IMR-90 (cell line): ENCODE results near the gene HHLA2. TPM values are rescaled to one million over a fixed set of nuclear protein-coding genes. Genes with fewer than 3 reads are reported as not detected.

Experiments
- ATAC-seq: fragments of 200-7000 bp; cut with Tn5 transposase; 2 replicates; pipeline ENCODE4 v1.9.1; 2020; ENCODE audit warnings: low read depth, mild to moderate bottlenecking, moderate library complexity
- BruUV-seq: library from RNA; stranded (reverse); fragments of 400-500 nt; replicated peaks from 2 replicates; lab custom pipeline; 2021; lab: Mats Ljungman, UMichigan
- CTCF ChIA-PET: fragments of 300-600 bp; formaldehyde crosslinking; extraction: SDS; loops from one replicate; lab custom pipeline; 2021; ENCODE audit warnings: antibody characterized with exemption; lab: Yijun Ruan, JAX
- POLR2A ChIA-PET: fragments of 300-600 bp; sonication (Branson Sonifier 250); formaldehyde crosslinking; loops from one replicate; lab custom pipeline; 2022; ENCODE audit warnings: antibody characterized with exemption; ENCODE audit not compliant: unreplicated experiment; lab: Charles Lee
- DNase-seq: peaks from one replicate; pipeline ENCODE4 v3.0.0; 2013
- H2AFZ ChIP-seq: replicated peaks from 2 replicates; pipeline ENCODE3; 2013; ENCODE audit warnings: low read length, mild to moderate bottlenecking; ENCODE audit not compliant: poor library complexity
- H2AK5ac ChIP-seq: 2 replicates; pipeline ENCODE4 v1.6.1; 2013; ENCODE audit warnings: low read depth, low read length, inconsistent platforms
- H2AK9ac ChIP-seq: replicated peaks from 2 replicates; pipeline ENCODE3; 2013; ENCODE audit warnings: mild to moderate bottlenecking, low read depth, low read length, moderate library complexity; ENCODE audit not compliant: poor library complexity
- H2BK120ac ChIP-seq: 2 replicates; pipeline ENCODE4 v1.6.1; 2013; ENCODE audit warnings: low read depth, low read length, inconsistent platforms
- H2BK15ac ChIP-seq: 3 replicates; pipeline ENCODE4 v1.6.1; 2013; ENCODE audit warnings: low read depth, low read length, inconsistent platforms
- H2BK20ac ChIP-seq: 2 replicates; pipeline ENCODE4 v1.6.1; 2013; ENCODE audit warnings: low read depth, mild to moderate bottlenecking, inconsistent platforms, low read length, moderate library complexity
- H2BK5ac ChIP-seq: 2 replicates; pipeline ENCODE4 v1.6.1; 2013; ENCODE audit warnings: mild to moderate bottlenecking, low read depth, low read length, inconsistent platforms; ENCODE audit not compliant: poor library complexity, severe bottlenecking
- H3K14ac ChIP-seq: replicated peaks from 2 replicates; pipeline ENCODE4 v1.6.1; 2013; ENCODE audit warnings: low read depth, low read length, inconsistent platforms
- H3K18ac ChIP-seq: 2 replicates; pipeline ENCODE4 v1.6.1; 2013; ENCODE audit warnings: low read depth, low read length, control low read depth
- H3K23ac ChIP-seq: 2 replicates; pipeline ENCODE4 v1.6.1; 2013; ENCODE audit warnings: low read depth, low read length, inconsistent platforms
- H3K27ac ChIP-seq: 2 replicates; pipeline ENCODE4 v1.5.1; 2013; ENCODE audit warnings: mild to moderate bottlenecking, control low read depth, low read length; ENCODE audit not compliant: insufficient read depth
- H3K27me3 ChIP-seq: 2 replicates; pipeline ENCODE4 v1.6.1; 2013; ENCODE audit warnings: low read length; ENCODE audit not compliant: control insufficient read depth, insufficient read depth
- H3K36me3 ChIP-seq: 2 replicates; pipeline ENCODE4 v1.6.1; 2013; ENCODE audit warnings: low read length, mixed read lengths; ENCODE audit not compliant: control insufficient read depth, insufficient read depth
- H3K4ac ChIP-seq: 2 replicates; pipeline ENCODE4 v1.6.1; 2013; ENCODE audit warnings: low read depth, low read length, inconsistent platforms
- H3K4me1 ChIP-seq: 2 replicates; pipeline ENCODE4 v1.6.1; 2013; ENCODE audit warnings: low read length, mixed read lengths; ENCODE audit not compliant: control insufficient read depth, insufficient read depth
- H3K4me2 ChIP-seq: 2 replicates; pipeline ENCODE4 v1.6.1; 2013; ENCODE audit warnings: low read depth, mild to moderate bottlenecking, control low read depth, low read length, moderate library complexity
- H3K4me3 ChIP-seq: 2 replicates; pipeline ENCODE4 v1.5.1; 2013; ENCODE audit warnings: low read depth, mild to moderate bottlenecking, control low read depth, low read length, moderate library complexity; ENCODE audit not compliant: insufficient read depth
- H3K56ac ChIP-seq: 2 replicates; pipeline ENCODE4 v1.6.1; 2013; ENCODE audit warnings: low read length, inconsistent platforms; ENCODE audit not compliant: insufficient read depth; ENCODE audit errors: extremely low read depth
- H3K79me1 ChIP-seq, 2 experiments: 2 replicates each; pipeline ENCODE4 v1.6.1; 2013; ENCODE audit warnings: low read length in 2 of 2, inconsistent platforms in 1 of 2, low read depth in 1 of 2
- H3K9ac ChIP-seq: 2 replicates; pipeline ENCODE4 v1.6.1; 2013; ENCODE audit warnings: low read depth, low read length, control low read depth
- H3K9me1 ChIP-seq: 2 replicates; pipeline ENCODE4 v1.6.1; 2013; ENCODE audit warnings: low read length, inconsistent platforms; ENCODE audit not compliant: insufficient read depth
- H3K9me3 ChIP-seq: 2 replicates; pipeline ENCODE4 v1.6.1; 2013; ENCODE audit warnings: low read length; ENCODE audit not compliant: control insufficient read depth, insufficient read depth
- H4K20me1 ChIP-seq: 2 replicates; pipeline ENCODE4 v1.6.1; 2013; ENCODE audit warnings: low read length, inconsistent platforms; ENCODE audit not compliant: insufficient read depth
- H4K5ac ChIP-seq: 2 replicates; pipeline ENCODE4 v1.6.1; 2013; ENCODE audit warnings: mild to moderate bottlenecking, low read depth, low read length, control low read depth
- H4K8ac ChIP-seq, 2 experiments: 2 replicates each; pipeline ENCODE4 v1.6.1; 2013; ENCODE audit warnings: low read depth in 2 of 2, low read length in 2 of 2, control low read depth in 1 of 2, inconsistent platforms in 1 of 2
- H4K91ac ChIP-seq: 2 replicates; pipeline ENCODE4 v1.6.1; 2013; ENCODE audit warnings: low read depth, low read length, inconsistent platforms; ENCODE audit not compliant: insufficient read depth
- CEBPB ChIP-seq: IDR thresholded peaks from 2 replicates; pipeline ENCODE4 v1.6.1; 2012; ENCODE audit warnings: low read depth, low read length, improper control_type of control experiment
- FOS ChIP-seq: fragments of 150-350 bp; IDR thresholded peaks from 2 replicates; pipeline ENCODE4 v1.6.1; 2016; ENCODE audit warnings: low read depth, low read length
- MAFK ChIP-seq: IDR thresholded peaks from 2 replicates; pipeline ENCODE4 v1.6.1; 2012; ENCODE audit warnings: low read depth, low read length, improper control_type of control experiment
- MAZ ChIP-seq: IDR thresholded peaks from 2 replicates; pipeline ENCODE4 v1.6.1; 2012; ENCODE audit warnings: low read depth, mild to moderate bottlenecking, low read length, improper control_type of control experiment, moderate library complexity, borderline replicate concordance
- NFE2L2 ChIP-seq: fragments of 150-350 bp; IDR thresholded peaks from 2 replicates; pipeline ENCODE4 v1.6.1; 2016; ENCODE audit warnings: low read depth, mild to moderate bottlenecking, low read length
- RCOR1 ChIP-seq: IDR thresholded peaks from 2 replicates; pipeline ENCODE4 v1.6.1; 2012; ENCODE audit warnings: mild to moderate bottlenecking, low read length, improper control_type of control experiment; ENCODE audit not compliant: insufficient replicate concordance
- SMC3 ChIP-seq: fragments of 150-350 bp; IDR thresholded peaks from 2 replicates; pipeline ENCODE4 v1.6.1; 2016; ENCODE audit warnings: low read depth, mild to moderate bottlenecking, antibody characterized with exemption, low read length, moderate library complexity
- WGBS, 2 experiments: methylation state at CpG; one replicate each; pipeline versions ENCODE4 v1.1.5 to v1.1.7; 2013; ENCODE audit warnings: missing lambda C conversion rate in 2 of 2; ENCODE audit not compliant: insufficient read length in 1 of 2; ENCODE audit errors: extremely low coverage in 2 of 2; 5-methylcytosine and 5-hydroxymethylcytosine counted together
- dilution Hi-C: fragments of 300-500 bp; cut with HindIII; formaldehyde crosslinking; loops from one replicate; pipeline ENCODE4 v1.14.3; 2018; ENCODE audit warnings: low sequenced_read_pairs; ENCODE audit not compliant: unreplicated experiment
- in situ Hi-C: fragments of 300-500 bp; cut with MboI; formaldehyde crosslinking; loops from 3 replicates; pipeline ENCODE4 v1.14.3; 2019; ENCODE audit warnings: low sequenced_read_pairs, inconsistent platforms, mixed read lengths
- intact Hi-C: fragments of 100-400 bp; cut with micrococcal nuclease; formaldehyde crosslinking; loops from 2 replicates; pipeline ENCODE4 v1.10.0; 2022
- polyA plus RNA-seq, 3 experiments: library from polyadenylated mRNA; depleted of rRNA; stranded (reverse); fragments of >200 nt; gene quantifications; 2 replicates each; pipeline ENCODE4 v1.2.3, GENCODE V29; 2012; ENCODE audit warnings: low replicate concordance in 1 of 3
- total RNA-seq: library from RNA; depleted of rRNA; stranded (reverse); fragments of >200 nt; gene quantifications from 2 replicates; pipeline ENCODE4 v1.2.3, GENCODE V29; 2012

Gene HHLA2
- total and polyA plus RNA-seq, 2 of the 4 experiments (the other 2 are of a cell fraction) = not detected

GRCh38 chr3:108407886-108408285, 111.5 kb downstream of the HHLA2 start:
- Histone ChIP-seq H3K9me3 (no peaks in the 10 kb centered on the region), H3K18ac (no peak overlapping the region), H3K27me3 (no peaks in the 10 kb centered on the region; the same call in 1 of the 2 replicates), H3K36me3 (no peaks in the 10 kb centered on the region), H2BK120ac (no peak overlapping the region), H2BK15ac (no peak overlapping the region), H3K4me2 (no peak overlapping the region), H3K23ac (no peak overlapping the region), H3K4me1 (no peaks in the 10 kb centered on the region), H2BK5ac (no peak overlapping the region), H3K4me3 (no peak overlapping the region), H2BK20ac (no peak overlapping the region), H2AK9ac (no peak overlapping the region), H3K4ac (no peak overlapping the region), H3K9ac (no peak overlapping the region), H3K14ac (no peak overlapping the region), H4K91ac (no peak overlapping the region), H3K56ac (no peak overlapping the region), H2AFZ (no peak overlapping the region), H3K27ac (no peak overlapping the region), H4K8ac (no peak overlapping the region), H3K79me1 (no peaks in the 10 kb centered on the region), H2AK5ac (no peak overlapping the region), H4K20me1 (no peaks in the 10 kb centered on the region), H4K5ac (no peak overlapping the region), H3K9me1 (no peaks in the 10 kb centered on the region; the same call in 1 of the 2 replicates)
- in situ Hi-C loops (no loop called here), dilution Hi-C loops (no loop called here), intact Hi-C loops (loop anchor here (5.0 to 10.0 kb wide), 5 partner anchors 253 to 731 kb away; no protein-coding TSS in a partner anchor)
- TF ChIP-seq RCOR1 (no peak), MAFK (no peak), MAZ (no peak), CEBPB (no peak), NFE2L2 (no peak), FOS (no peak), SMC3 (no peak)
- BruUV-seq = no TSS peak
- ATAC-seq = no peak
- WGBS, 2 experiments = no CpG with 5 or more reads among the region's 3 CpGs
- POLR2A ChIA-PET = no interaction called here
- CTCF ChIA-PET = interaction anchor here (0.6 kb wide), 1 partner anchor 473 kb away, joined by 3 read pairs; no protein-coding TSS in a partner anchor
- no peak for DNase-seq
